Mesenchymal stem cell (in vitro differentiated cells and primary cell): ENCODE data around the gene TSPAN31.

Experiments used
- DNase-seq: peaks from one replicate; pipeline ENCODE4 v3.0.0-alpha.2; 2013
- H2AFZ ChIP-seq: one replicate; pipeline ENCODE4 v1.6.1; 2013; ENCODE audit warnings: low read depth, mild to moderate bottlenecking, control low read depth, inconsistent platforms, low read length, moderate library complexity
- H2AK5ac ChIP-seq: 2 replicates; pipeline ENCODE4 v1.6.1; 2013; ENCODE audit warnings: low read length, moderate library complexity, mild to moderate bottlenecking, inconsistent platforms; ENCODE audit not compliant: severe bottlenecking
- H2BK120ac ChIP-seq: one replicate; pipeline ENCODE4 v1.6.1; 2013; ENCODE audit warnings: low read depth, mild to moderate bottlenecking, inconsistent platforms, low read length, moderate library complexity
- H2BK12ac ChIP-seq, 2 experiments: one replicate each; pipeline ENCODE4 v1.6.1; 2013; ENCODE audit warnings: inconsistent platforms in 2 of 2, low read length in 2 of 2, mild to moderate bottlenecking in 2 of 2, moderate library complexity in 2 of 2, control low read depth in 1 of 2
- H2BK15ac ChIP-seq: one replicate; pipeline ENCODE4 v1.6.1; 2013; ENCODE audit warnings: mild to moderate bottlenecking, low read depth, inconsistent platforms; ENCODE audit not compliant: poor library complexity, severe bottlenecking
- H2BK5ac ChIP-seq: 2 replicates; pipeline ENCODE4 v1.6.1; 2013; ENCODE audit warnings: low read depth, mild to moderate bottlenecking, low read length, control low read depth, inconsistent platforms; ENCODE audit not compliant: poor library complexity, severe bottlenecking
- H3K14ac ChIP-seq, 2 experiments: one replicate each; pipeline ENCODE4 v1.6.1; 2013; ENCODE audit warnings: inconsistent platforms in 2 of 2, low read length in 2 of 2, control low read depth in 1 of 2, mild to moderate bottlenecking in 1 of 2, moderate library complexity in 1 of 2
- H3K18ac ChIP-seq, 2 experiments: one replicate each; pipeline ENCODE4 v1.6.1; 2013; ENCODE audit warnings: inconsistent platforms in 2 of 2, low read length in 2 of 2, control low read depth in 1 of 2, low read depth in 1 of 2, mild to moderate bottlenecking in 1 of 2
- H3K23ac ChIP-seq, 2 experiments: one replicate each; pipeline ENCODE4 v1.6.1; 2013; ENCODE audit warnings: inconsistent platforms in 2 of 2, low read length in 2 of 2, mild to moderate bottlenecking in 2 of 2, moderate library complexity in 2 of 2, control low read depth in 1 of 2
- H3K27ac ChIP-seq: 2 replicates; pipeline ENCODE4 v1.5.1; 2013; ENCODE audit warnings: mild to moderate bottlenecking, moderate library complexity, low read length, control low read depth, inconsistent platforms; ENCODE audit not compliant: poor library complexity, severe bottlenecking
- H3K27me3 ChIP-seq, 2 experiments: 2 replicates each; pipeline versions ENCODE4 v1.6.1 to v1.7.0; 2013; ENCODE audit warnings: low read length in 2 of 2, mild to moderate bottlenecking in 2 of 2, moderate library complexity in 2 of 2, control low read depth in 1 of 2, inconsistent platforms in 1 of 2; ENCODE audit not compliant: control insufficient read depth in 1 of 2, insufficient read depth in 1 of 2
- H3K36me3 ChIP-seq, 2 experiments: 2 replicates each; pipeline versions ENCODE4 v1.6.1 to v1.7.0; 2013; ENCODE audit warnings: low read length in 2 of 2, control low read depth in 1 of 2, inconsistent platforms in 1 of 2, low read depth in 1 of 2, mild to moderate bottlenecking in 1 of 2; ENCODE audit not compliant: insufficient read depth in 2 of 2, control insufficient read depth in 1 of 2
- H3K4ac ChIP-seq, 2 experiments: one replicate each; pipeline ENCODE4 v1.6.1; 2013; ENCODE audit warnings: inconsistent platforms in 2 of 2, low read length in 2 of 2, mild to moderate bottlenecking in 2 of 2, moderate library complexity in 2 of 2, control low read depth in 1 of 2, low read depth in 1 of 2
- H3K4me1 ChIP-seq: 2 replicates; pipeline ENCODE4 v1.6.1; 2013; ENCODE audit warnings: low read depth, low read length, control low read depth; ENCODE audit not compliant: control insufficient read depth, insufficient read depth
- H3K4me2 ChIP-seq: 2 replicates; pipeline ENCODE4 v1.6.1; 2013; ENCODE audit warnings: low read length, mild to moderate bottlenecking, inconsistent platforms; ENCODE audit not compliant: poor library complexity, severe bottlenecking
- H3K4me3 ChIP-seq, 2 experiments: 2 replicates each; pipeline versions ENCODE4 v1.5.1 to v1.7.0; 2013; ENCODE audit warnings: low read length in 2 of 2, mild to moderate bottlenecking in 2 of 2, control low read depth in 1 of 2, low read depth in 1 of 2; ENCODE audit not compliant: insufficient read depth in 1 of 2
- H3K79me1 ChIP-seq: replicated peaks from 2 replicates; pipeline ENCODE4 v1.6.1; 2013; ENCODE audit warnings: mild to moderate bottlenecking, control low read depth, low read length, inconsistent platforms; ENCODE audit not compliant: poor library complexity, severe bottlenecking
- H3K9ac ChIP-seq: 2 replicates; pipeline ENCODE4 v1.7.0; 2013; ENCODE audit warnings: mild to moderate bottlenecking, low read length, moderate library complexity
- H3K9me3 ChIP-seq: 2 replicates; pipeline ENCODE4 v1.7.0; 2013; ENCODE audit warnings: mild to moderate bottlenecking, low read length; ENCODE audit not compliant: control insufficient read depth
- H4K8ac ChIP-seq: one replicate; pipeline ENCODE4 v1.6.1; 2013; ENCODE audit warnings: inconsistent platforms, mild to moderate bottlenecking, low read length, moderate library complexity
- H4K91ac ChIP-seq: one replicate; pipeline ENCODE4 v1.6.1; 2013; ENCODE audit warnings: mild to moderate bottlenecking, low read length, inconsistent platforms
- WGBS: methylation state at CpG from one replicate; pipeline ENCODE4 v1.1.7; 2013; ENCODE audit warnings: mixed read lengths; 5-methylcytosine and 5-hydroxymethylcytosine counted together

TSPAN31 gene

GRCh38 chr12:57722716-57723629 is 21.9 kb upstream of the TSPAN31 start:
- no peak overlapping the region for H3K4me3 ChIP-seq
- no peak overlapping the region for H2BK12ac ChIP-seq
- H3K4me1 ChIP-seq: peaks cover 21% of the 10 kb centered on the region
- H4K91ac ChIP-seq: peak overlapping the region; percentile 41
- no peak for DNase-seq
- no peaks in the 10 kb centered on the region for H3K9me3 ChIP-seq
- H2AK5ac ChIP-seq: no peak overlapping the region
- H3K14ac ChIP-seq: no peak overlapping the region
- H3K4ac ChIP-seq: no peak overlapping the region
- WGBS: 54% methylated on average over 8 of the region's 11 CpGs
- no peaks in the 10 kb centered on the region for H3K79me1 ChIP-seq
- no peak overlapping the region for H3K23ac ChIP-seq
- no peak overlapping the region for H3K4me2 ChIP-seq
- no peak overlapping the region for H3K27ac ChIP-seq
- H2BK5ac ChIP-seq: no peak overlapping the region
- no peak overlapping the region for H2BK120ac ChIP-seq
- no peak overlapping the region for H3K9ac ChIP-seq
- H3K36me3 ChIP-seq: peaks cover 40 to 43% of the 10 kb centered on the region in 2 experiments
- no peak overlapping the region for H3K18ac ChIP-seq
- no peak overlapping the region for H2AFZ ChIP-seq
- H4K8ac ChIP-seq: no peak overlapping the region
- peaks cover 24 to 36% of the 10 kb centered on the region in 2 experiments for H3K27me3 ChIP-seq
- H2BK15ac ChIP-seq: no peak overlapping the region

GRCh38 chr12:57723630-57723962 is 21.2 kb upstream of the TSPAN31 start:
- Histone ChIP-seq H4K8ac (no peak overlapping the region), H3K14ac (no peak overlapping the region), H2BK5ac (no peak overlapping the region), H3K18ac (no peak overlapping the region), H3K23ac (no peak overlapping the region), H3K79me1 (no peaks in the 10 kb centered on the region), H4K91ac (no peak overlapping the region), H3K9me3 (no peaks in the 10 kb centered on the region), H2AK5ac (no peak overlapping the region), H3K4me2 (no peak overlapping the region), H2BK12ac (no peak overlapping the region), H2BK15ac (no peak overlapping the region), H3K4me1 (peaks cover 21% of the 10 kb centered on the region), H2BK120ac (no peak overlapping the region), H3K4me3 (no peak overlapping the region), H3K4ac (no peak overlapping the region), H3K9ac (no peak overlapping the region), H2AFZ (no peak overlapping the region), H3K27ac (no peak overlapping the region), H3K27me3 (peaks cover 31 to 43% of the 10 kb centered on the region in 2 experiments), H3K36me3 (peaks cover 34 to 37% of the 10 kb centered on the region in 2 experiments)
- DNase-seq: no peak
- no CpG with 5 or more reads among the region's 2 CpGs for WGBS

GRCh38 chr12:57724003-57724935 is 20.6 kb upstream of the TSPAN31 start:
- Histone ChIP-seq H3K23ac (peak overlapping the region in 1 of 2 experiments; percentile 40), H3K14ac (no peak overlapping the region), H3K9ac (no peak overlapping the region), H3K18ac (no peak overlapping the region), H3K79me1 (no peaks in the 10 kb centered on the region), H3K27me3 (peaks cover 34 to 46% of the 10 kb centered on the region in 2 experiments), H4K91ac (peak overlapping the region; percentile 19), H2BK5ac (no peak overlapping the region), H2BK120ac (no peak overlapping the region), H2AFZ (no peak overlapping the region), H3K4me1 (peaks cover 21% of the 10 kb centered on the region), H2BK15ac (no peak overlapping the region), H2AK5ac (no peak overlapping the region), H4K8ac (no peak overlapping the region), H3K36me3 (peaks cover 27 to 30% of the 10 kb centered on the region in 2 experiments), H3K27ac (no peak overlapping the region), H3K4me2 (no peak overlapping the region), H3K4ac (no peak overlapping the region), H2BK12ac (no peak overlapping the region), H3K9me3 (no peaks in the 10 kb centered on the region), H3K4me3 (no peak overlapping the region)
- no peak for DNase-seq
- WGBS: 80% methylated on average over 12 of the region's 12 CpGs
